LNCAP (cell line): Measurements from ENCODE around the gene MAFB.
A peak's percentile ranks its signal among the peaks of the same experiment; 100 is the strongest.

Experiments used
- CTCF ChIP-seq: fragments of 450-650 bp; IDR thresholded peaks from 2 replicates; pipeline ENCODE4 v1.5.1; 2017; ENCODE audit warnings: mild to moderate bottlenecking

The MAFB gene

GRCh38 chr20:40690836-40691565 lies 2.0 kb upstream of the MAFB start:
- no peak for TF ChIP-seq CTCF

- TF ChIP-seq CTCF, result peak; percentile 90
These were observed 1.2 kb upstream of the MAFB start for GRCh38 chr20:40689943-40690835.

DNA sequence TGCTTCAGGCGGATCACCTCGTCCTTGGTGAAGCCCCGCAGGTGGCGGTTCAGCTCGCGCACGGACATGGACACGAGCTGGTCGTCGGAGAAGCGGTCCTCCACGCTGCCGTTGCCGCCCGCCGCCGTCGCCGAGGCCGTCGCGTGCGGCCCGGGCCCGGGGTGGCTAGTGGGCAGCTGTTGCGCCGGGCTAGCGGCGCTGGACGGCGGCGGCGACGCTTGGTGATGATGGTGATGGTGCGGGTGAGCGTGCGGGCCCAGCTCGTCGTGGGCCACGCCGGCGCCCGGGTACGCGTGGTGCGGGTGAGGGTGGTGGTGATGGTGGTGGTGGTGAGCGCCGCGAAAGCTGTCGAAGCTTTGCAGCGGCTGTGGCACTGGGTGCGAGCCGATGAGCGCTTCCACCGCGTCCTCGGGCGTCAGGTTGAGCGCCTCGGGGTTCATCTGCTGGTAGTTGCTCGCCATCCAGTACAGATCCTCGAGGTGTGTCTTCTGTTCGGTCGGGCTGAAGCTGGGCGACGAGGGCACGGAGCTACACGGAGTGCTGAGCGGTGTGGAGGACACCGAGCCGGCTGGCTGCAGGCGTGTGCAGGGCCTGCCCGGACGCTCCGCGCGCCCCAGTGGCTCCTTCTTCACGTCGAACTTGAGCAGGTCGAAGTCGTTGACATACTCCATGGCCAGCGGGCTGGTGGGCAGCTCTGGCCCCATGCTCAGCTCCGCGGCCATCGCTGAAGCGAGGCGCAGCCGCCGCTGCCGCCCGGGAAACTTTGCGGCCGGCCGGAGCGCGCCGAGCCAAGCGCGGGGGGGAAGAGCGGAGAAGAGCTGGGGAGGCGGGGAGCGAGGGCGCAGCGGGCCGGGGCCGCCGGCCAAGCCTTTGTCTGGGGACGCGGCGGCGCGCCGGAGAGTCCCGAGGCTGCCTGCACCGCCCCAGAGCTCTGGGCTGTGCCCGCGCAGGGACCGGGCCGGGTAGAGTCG lies 622 bp downstream of the MAFB start:
- no peak for TF ChIP-seq CTCF

DNA sequence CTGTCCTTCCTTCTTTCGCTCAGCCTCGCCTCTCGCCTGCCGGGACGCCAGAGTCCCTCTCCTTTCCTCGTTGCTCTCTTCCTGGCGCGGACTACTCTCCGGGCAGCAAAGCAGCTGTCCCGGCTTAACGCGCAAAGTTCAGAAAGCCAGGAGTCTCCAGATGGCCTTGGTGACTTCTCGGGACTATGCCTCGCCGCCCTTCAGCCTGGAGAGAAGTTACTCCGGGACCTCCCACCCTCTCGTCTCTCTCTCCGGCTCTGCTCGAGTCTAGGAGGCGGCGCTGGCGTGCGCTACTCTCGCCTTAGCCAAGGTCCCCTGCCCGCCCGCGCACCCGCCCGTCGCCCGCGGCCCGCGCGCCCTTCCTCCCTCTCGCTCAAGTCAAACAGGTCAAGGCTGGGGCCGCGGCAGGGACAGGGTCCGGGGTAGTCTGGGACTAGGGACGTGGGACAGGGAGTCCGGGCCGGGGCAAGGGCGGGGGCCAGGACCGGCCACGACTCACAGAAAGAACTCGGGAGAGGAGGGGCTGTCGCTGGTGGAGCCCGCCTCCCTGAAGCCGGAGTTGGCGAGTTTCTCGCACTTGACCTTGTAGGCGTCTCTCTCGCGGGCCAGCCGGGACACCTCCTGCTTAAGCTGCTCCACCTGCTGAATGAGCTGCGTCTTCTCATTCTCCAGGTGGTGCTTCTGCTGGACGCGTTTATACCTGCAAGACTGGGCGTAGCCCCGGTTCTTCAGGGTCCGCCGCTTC lies 1.5 kb downstream of the MAFB start:
- no peak for TF ChIP-seq CTCF

GRCh38 chr20:40686893-40687292 lies 2.1 kb downstream of the MAFB start:
- no peak for TF ChIP-seq CTCF

DNA sequence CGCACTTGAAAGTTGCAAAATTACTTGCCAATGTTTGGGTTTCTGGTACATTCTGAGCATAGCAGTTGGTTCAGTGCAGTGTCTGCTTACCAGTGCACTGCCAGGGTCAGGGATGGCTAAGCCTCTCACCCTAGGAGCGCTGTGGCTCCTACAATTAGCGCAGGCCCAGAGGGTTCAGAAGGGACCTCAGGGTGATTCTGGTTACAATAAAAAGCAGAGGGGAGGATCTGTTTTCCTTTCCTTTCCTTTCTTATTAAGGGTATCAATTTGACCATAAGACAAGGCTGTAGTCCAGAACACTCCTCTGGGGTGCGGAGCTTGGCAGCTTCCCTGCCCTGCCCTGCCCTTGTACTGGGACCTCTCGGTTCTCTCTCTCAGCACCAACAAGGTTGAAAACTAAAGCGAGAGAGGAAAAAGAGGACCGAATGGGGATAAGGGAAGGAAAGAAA lies 2.6 kb downstream of the MAFB start:
- TF ChIP-seq CTCF, result no peak
